VCaP (cell line): Measurements from ENCODE around the gene TBX15.
"Not testable (repeated sequence)": the region's sequence is repeated elsewhere in the genome, so short reads cannot be mapped to it uniquely, and the experiment has no call there.

Experiments used
- H3K27ac ChIP-seq: fragments of 450-650 bp; 2 replicates; pipeline ENCODE4 v1.5.1; 2017
- CTCF ChIP-seq: fragments of 450-650 bp; conservative IDR thresholded peaks from 2 replicates; pipeline ENCODE4 v1.5.1; 2017; ENCODE audit warnings: mild to moderate bottlenecking, moderate library complexity

TBX15 gene

GRCh38 chr1:118918230-118918939, 69.8 kb downstream of the TBX15 start:
- TF ChIP-seq CTCF, result no peak
- no peak overlapping the region for H3K27ac ChIP-seq

DNA sequence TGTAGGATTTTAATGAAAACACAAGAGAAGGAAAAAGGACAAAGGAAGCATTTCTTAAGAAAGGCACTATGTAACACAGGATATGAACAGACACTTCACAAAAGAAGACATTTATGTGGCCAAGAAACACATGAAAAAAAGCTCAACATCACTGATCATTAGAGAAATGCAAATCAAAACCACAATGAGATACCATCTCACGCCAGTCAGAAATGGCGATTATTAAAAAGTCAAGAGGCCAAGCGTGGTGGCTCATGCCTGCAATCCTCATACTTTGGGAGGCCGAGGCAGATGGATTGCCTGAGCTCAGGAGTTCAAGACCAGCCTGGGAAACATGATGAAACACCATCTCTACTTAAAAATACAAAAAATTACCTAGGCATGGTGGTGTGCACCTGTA, 71.8 kb downstream of the TBX15 start:
- not testable (repeated sequence) for H3K27ac ChIP-seq

- no peak overlapping the region for H3K27ac ChIP-seq
- no peak for TF ChIP-seq CTCF
These were observed 73.6 kb downstream of the TBX15 start for GRCh38 chr1:118914379-118915161.

DNA sequence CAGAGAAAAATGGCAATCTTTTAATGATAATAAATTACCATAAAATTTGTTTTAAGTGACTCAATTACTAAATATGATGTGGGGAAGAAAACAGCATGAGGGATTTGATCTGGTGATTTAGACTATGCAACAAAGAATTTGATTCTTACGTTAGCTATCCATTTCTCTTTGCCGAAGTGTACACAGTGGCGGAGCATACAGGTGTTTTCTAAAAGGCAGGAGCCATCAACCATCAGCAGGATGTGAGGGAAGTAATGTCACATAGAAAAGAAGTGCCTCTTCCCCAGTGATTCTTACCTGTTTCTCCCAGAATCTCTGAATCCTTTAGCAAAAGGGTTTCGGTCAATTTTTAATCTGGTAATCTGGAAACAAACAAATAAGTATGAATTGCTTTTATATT, 74.3 kb downstream of the TBX15 start:
- H3K27ac ChIP-seq, result no peak overlapping the region
- no peak for TF ChIP-seq CTCF

DNA sequence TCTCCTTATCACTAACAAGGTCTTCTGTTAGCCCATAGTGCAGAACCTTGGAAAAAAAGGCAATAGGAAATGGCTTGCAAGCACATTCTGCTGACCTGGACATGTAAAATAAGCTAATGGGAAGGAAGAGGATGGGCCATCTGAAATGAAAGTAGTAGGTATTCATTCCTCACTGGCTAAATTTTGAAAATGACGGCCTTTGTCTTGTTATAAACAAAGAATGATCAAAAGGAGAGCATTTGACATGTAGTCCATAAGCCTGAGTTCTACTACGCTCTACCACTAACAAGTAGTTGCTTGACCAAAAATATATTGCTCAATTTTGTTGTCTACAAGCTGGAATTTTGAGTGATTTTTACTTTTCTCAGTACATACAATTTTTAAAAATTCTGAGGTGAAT, 75.6 kb downstream of the TBX15 start:
- no peak for TF ChIP-seq CTCF
- H3K27ac ChIP-seq, result no peak overlapping the region

GRCh38 chr1:118911571-118911970, 76.6 kb downstream of the TBX15 start:
- TF ChIP-seq CTCF, result no peak
- no peak overlapping the region for H3K27ac ChIP-seq

GRCh38 chr1:118907466-118907865, 80.7 kb downstream of the TBX15 start:
- peak; percentile 28; the same call in 1 of the 2 replicates for TF ChIP-seq CTCF
- no peak overlapping the region for H3K27ac ChIP-seq

- no peak overlapping the region for H3K27ac ChIP-seq
- no peak for TF ChIP-seq CTCF
These were observed 82.5 kb downstream of the TBX15 start for GRCh38 chr1:118905671-118906070.
